Measurements from ENCODE around the gene MUC22. TPM values are rescaled to one million over a fixed set of nuclear protein-coding genes. Genes with fewer than 3 reads are reported as not detected.

The MUC22 gene
- total and polyA plus RNA-seq, 11 donors = 0.01 to 0.49 (median 0.20) TPM; not detected in 1

DNA sequence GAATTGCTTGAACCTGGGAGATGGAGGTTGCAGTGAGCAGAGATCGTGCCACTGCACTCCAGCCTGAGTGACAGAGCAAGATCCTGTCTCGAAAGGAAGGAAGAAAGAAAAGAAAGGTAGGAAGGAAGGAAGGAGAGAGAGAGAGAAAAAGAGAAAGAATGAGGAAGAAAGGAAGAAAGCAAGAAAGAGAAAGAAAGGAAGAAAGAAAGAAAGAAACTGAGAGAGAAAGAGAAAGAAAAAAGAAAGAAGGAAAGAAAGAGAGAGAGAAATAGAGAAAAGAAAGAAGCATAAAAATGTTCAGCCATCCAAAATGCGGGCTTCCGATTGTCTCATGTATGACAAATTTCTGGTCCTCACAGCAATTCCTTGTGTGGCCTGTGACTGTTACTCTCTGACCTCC, 22.8 kb downstream of the MUC22 start:
- 84 to 89% (median 87%) methylated on average over 4 of the region's 4 CpGs for WGBS, 4 donors
- intact Hi-C loops (cut with DNase I) = no loop called here

DNA sequence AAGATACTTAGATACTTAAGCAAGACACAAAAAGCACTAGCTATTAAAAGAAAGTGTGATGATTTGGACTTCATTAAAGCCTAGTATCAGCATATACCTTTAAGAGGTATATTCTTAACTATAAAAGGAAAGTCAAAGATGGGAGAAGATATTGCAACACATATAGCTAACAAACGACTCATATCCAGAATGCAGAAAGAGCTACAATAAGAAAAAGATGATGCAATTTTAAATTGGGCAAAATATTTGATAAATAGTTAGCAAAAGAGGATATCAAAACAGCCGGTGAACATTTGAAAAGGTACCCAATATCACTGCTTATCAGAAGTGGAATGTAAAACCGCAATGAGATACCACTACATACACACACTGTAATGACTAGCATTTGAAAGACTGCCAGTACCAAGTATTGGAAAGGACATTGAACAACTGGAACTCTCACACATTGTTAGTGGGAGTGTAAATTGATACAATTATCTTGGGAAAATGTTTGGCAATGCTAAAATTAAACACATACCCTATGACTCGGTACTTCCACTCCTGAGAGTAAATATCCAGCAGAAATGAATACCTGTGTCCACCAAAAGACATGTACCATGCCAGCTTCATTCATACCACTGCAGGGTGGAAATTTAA, 25.7 kb downstream of the MUC22 start:
- no peak for TF ChIP-seq POLR2A (IDR thresholded peaks at IDR 0.05)
- TF ChIP-seq, protein P1, sequence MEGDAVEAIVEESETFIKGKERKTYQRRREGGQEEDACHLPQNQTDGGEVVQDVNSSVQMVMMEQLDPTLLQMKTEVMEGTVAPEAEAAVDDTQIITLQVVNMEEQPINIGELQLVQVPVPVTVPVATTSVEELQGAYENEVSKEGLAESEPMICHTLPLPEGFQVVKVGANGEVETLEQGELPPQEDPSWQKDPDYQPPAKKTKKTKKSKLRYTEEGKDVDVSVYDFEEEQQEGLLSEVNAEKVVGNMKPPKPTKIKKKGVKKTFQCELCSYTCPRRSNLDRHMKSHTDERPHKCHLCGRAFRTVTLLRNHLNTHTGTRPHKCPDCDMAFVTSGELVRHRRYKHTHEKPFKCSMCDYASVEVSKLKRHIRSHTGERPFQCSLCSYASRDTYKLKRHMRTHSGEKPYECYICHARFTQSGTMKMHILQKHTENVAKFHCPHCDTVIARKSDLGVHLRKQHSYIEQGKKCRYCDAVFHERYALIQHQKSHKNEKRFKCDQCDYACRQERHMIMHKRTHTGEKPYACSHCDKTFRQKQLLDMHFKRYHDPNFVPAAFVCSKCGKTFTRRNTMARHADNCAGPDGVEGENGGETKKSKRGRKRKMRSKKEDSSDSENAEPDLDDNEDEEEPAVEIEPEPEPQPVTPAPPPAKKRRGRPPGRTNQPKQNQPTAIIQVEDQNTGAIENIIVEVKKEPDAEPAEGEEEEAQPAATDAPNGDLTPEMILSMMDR (IDR thresholded peaks at IDR 0.05) = no peak
- no peak for DNase-seq
- Histone ChIP-seq H3K27ac (peak overlapping the region in 1 of 12 donors; percentile 11), H3K4me1 (peaks cover 0 to 6% (median 0%) of the 10 kb centered on the region in 12 donors), H3K9me3 (no peaks in the 10 kb centered on the region), H3K36me3 (no peaks in the 10 kb centered on the region), H3K4me3 (no peak overlapping the region), H3K27me3 (no peaks in the 10 kb centered on the region)
- 37 to 54% (median 44%) methylated on average over 4 of the region's 4 CpGs for WGBS, 4 donors
- intact Hi-C loops (cut with DNase I) = no loop called here
- ATAC-seq = no peak

More for the DNA sequence above, 22.8 kb downstream of the MUC22 start:
- ATAC-seq = no peak
- Histone ChIP-seq H3K9me3 (no peaks in the 10 kb centered on the region), H3K4me3 (no peak overlapping the region), H3K36me3 (no peaks in the 10 kb centered on the region), H3K27me3 (no peaks in the 10 kb centered on the region), H3K27ac (no peak overlapping the region), H3K4me1 (peaks cover 0 to 6% (median 0%) of the 10 kb centered on the region in 12 donors)
- no peak for TF ChIP-seq POLR2A (IDR thresholded peaks at IDR 0.05)
- TF ChIP-seq, protein P1 (IDR thresholded peaks at IDR 0.05) = no peak
- no peak for DNase-seq

DNA sequence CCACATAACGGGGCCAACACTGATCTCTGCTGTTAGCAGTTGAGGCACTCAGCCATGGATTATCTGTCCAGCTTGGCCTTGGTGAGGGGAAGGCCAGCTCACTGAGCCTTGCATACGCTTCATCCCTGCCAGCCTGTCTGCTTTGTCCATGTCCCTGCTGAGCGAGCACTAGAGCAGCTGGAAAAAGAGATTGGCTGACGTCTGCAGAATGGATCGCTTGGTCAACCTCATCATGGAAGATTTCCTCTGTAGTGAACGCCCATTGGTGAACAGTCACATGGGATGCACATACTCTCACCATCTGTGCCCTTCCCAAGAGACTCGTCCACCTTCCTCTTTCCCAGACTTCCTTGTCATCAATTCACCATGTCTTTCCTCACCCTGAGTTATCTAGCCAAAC, 26.9 kb downstream of the MUC22 start:
- WGBS, 4 donors = 66 to 82% (median 74%) methylated on average over 6 to 7 of the region's 7 CpGs
- Histone ChIP-seq H3K9me3 (no peaks in the 10 kb centered on the region), H3K27ac (no peak overlapping the region), H3K4me1 (peaks cover 0 to 6% (median 0%) of the 10 kb centered on the region in 12 donors), H3K27me3 (no peaks in the 10 kb centered on the region), H3K36me3 (no peaks in the 10 kb centered on the region), H3K4me3 (no peak overlapping the region)
- intact Hi-C loops (cut with DNase I) = no loop called here
- ATAC-seq = peak in 2 of 4 donors; percentile 7 to 16
- TF ChIP-seq POLR2A (IDR thresholded peaks at IDR 0.05) = no peak
- TF ChIP-seq, protein P1 (IDR thresholded peaks at IDR 0.05) = no peak
- no peak for DNase-seq

DNA sequence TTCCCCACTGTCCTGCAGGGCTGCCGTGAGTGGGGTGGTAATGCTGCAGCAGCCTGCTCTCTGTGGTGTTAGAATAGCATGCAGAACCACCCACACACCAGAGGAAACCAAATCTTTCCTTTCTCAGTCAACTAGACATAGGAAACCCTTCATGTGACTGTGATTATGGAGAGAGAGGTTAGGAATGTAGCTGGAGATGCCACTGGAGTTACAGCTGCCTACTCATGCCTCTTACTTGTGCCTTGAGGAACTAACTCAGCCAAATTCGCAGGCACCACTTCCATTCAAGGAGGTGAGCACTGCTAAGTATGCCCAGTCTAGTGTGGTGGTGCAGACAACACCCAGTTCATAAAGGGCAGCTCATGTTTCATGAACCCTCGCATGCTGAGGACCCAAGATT, 27.4 kb downstream of the MUC22 start:
- DNase-seq (no peak), ATAC-seq (no peak)
- H3K27me3 ChIP-seq = no peaks in the 10 kb centered on the region
- no peaks in the 10 kb centered on the region for H3K9me3 ChIP-seq
- WGBS, 4 donors = 34 to 60% (median 47%) methylated on average over 3 of the region's 3 CpGs
- H3K36me3 ChIP-seq = no peaks in the 10 kb centered on the region
- H3K4me1 ChIP-seq = peaks cover 0 to 8% (median 0%) of the 10 kb centered on the region in 12 donors
- no peak overlapping the region for H3K4me3 ChIP-seq
- intact Hi-C loops (cut with DNase I) = no loop called here
- H3K27ac ChIP-seq = no peak overlapping the region
- TF ChIP-seq, protein P1 (IDR thresholded peaks at IDR 0.05) = no peak
- TF ChIP-seq POLR2A (IDR thresholded peaks at IDR 0.05) = no peak
